IMR-90 (cell line): ENCODE measurements around the gene TSBP1. TPM values are rescaled to one million over a fixed set of nuclear protein-coding genes. Genes with fewer than 3 reads are reported as not detected.
"Not testable (repeated sequence)": the region's sequence is repeated elsewhere in the genome, so short reads cannot be mapped to it uniquely, and the experiment has no call there.

Source experiments
- ATAC-seq: fragments of 200-7000 bp; cut with Tn5 transposase; 2 replicates; pipeline ENCODE4 v1.9.1; 2020; ENCODE audit warnings: low read depth, mild to moderate bottlenecking, moderate library complexity
- BruUV-seq: library from RNA; stranded (reverse); fragments of 400-500 nt; replicated peaks from 2 replicates; lab custom pipeline; 2021; lab: Mats Ljungman, UMichigan
- CTCF ChIA-PET: fragments of 300-600 bp; formaldehyde crosslinking; extraction: SDS; loops from one replicate; lab custom pipeline; 2021; ENCODE audit warnings: antibody characterized with exemption; lab: Yijun Ruan, JAX
- POLR2A ChIA-PET: fragments of 300-600 bp; sonication (Branson Sonifier 250); formaldehyde crosslinking; loops from one replicate; lab custom pipeline; 2022; ENCODE audit warnings: antibody characterized with exemption; ENCODE audit not compliant: unreplicated experiment; lab: Charles Lee
- DNase-seq: peaks from one replicate; pipeline ENCODE4 v3.0.0; 2013
- H2AFZ ChIP-seq: replicated peaks from 2 replicates; pipeline ENCODE3; 2013; ENCODE audit warnings: low read length, mild to moderate bottlenecking; ENCODE audit not compliant: poor library complexity
- H2AK5ac ChIP-seq: 2 replicates; pipeline ENCODE4 v1.6.1; 2013; ENCODE audit warnings: low read depth, low read length, inconsistent platforms
- H2AK9ac ChIP-seq: replicated peaks from 2 replicates; pipeline ENCODE3; 2013; ENCODE audit warnings: mild to moderate bottlenecking, low read depth, low read length, moderate library complexity; ENCODE audit not compliant: poor library complexity
- H2BK120ac ChIP-seq: 2 replicates; pipeline ENCODE4 v1.6.1; 2013; ENCODE audit warnings: low read depth, low read length, inconsistent platforms
- H2BK15ac ChIP-seq: 3 replicates; pipeline ENCODE4 v1.6.1; 2013; ENCODE audit warnings: low read depth, low read length, inconsistent platforms
- H2BK20ac ChIP-seq: 2 replicates; pipeline ENCODE4 v1.6.1; 2013; ENCODE audit warnings: low read depth, mild to moderate bottlenecking, inconsistent platforms, low read length, moderate library complexity
- H2BK5ac ChIP-seq: 2 replicates; pipeline ENCODE4 v1.6.1; 2013; ENCODE audit warnings: mild to moderate bottlenecking, low read depth, low read length, inconsistent platforms; ENCODE audit not compliant: poor library complexity, severe bottlenecking
- H3K14ac ChIP-seq: replicated peaks from 2 replicates; pipeline ENCODE4 v1.6.1; 2013; ENCODE audit warnings: low read depth, low read length, inconsistent platforms
- H3K18ac ChIP-seq: 2 replicates; pipeline ENCODE4 v1.6.1; 2013; ENCODE audit warnings: low read depth, low read length, control low read depth
- H3K23ac ChIP-seq: 2 replicates; pipeline ENCODE4 v1.6.1; 2013; ENCODE audit warnings: low read depth, low read length, inconsistent platforms
- H3K27ac ChIP-seq: 2 replicates; pipeline ENCODE4 v1.5.1; 2013; ENCODE audit warnings: mild to moderate bottlenecking, control low read depth, low read length; ENCODE audit not compliant: insufficient read depth
- H3K27me3 ChIP-seq: 2 replicates; pipeline ENCODE4 v1.6.1; 2013; ENCODE audit warnings: low read length; ENCODE audit not compliant: control insufficient read depth, insufficient read depth
- H3K36me3 ChIP-seq: 2 replicates; pipeline ENCODE4 v1.6.1; 2013; ENCODE audit warnings: low read length, mixed read lengths; ENCODE audit not compliant: control insufficient read depth, insufficient read depth
- H3K4ac ChIP-seq: 2 replicates; pipeline ENCODE4 v1.6.1; 2013; ENCODE audit warnings: low read depth, low read length, inconsistent platforms
- H3K4me1 ChIP-seq: 2 replicates; pipeline ENCODE4 v1.6.1; 2013; ENCODE audit warnings: low read length, mixed read lengths; ENCODE audit not compliant: control insufficient read depth, insufficient read depth
- H3K4me2 ChIP-seq: 2 replicates; pipeline ENCODE4 v1.6.1; 2013; ENCODE audit warnings: low read depth, mild to moderate bottlenecking, control low read depth, low read length, moderate library complexity
- H3K4me3 ChIP-seq: 2 replicates; pipeline ENCODE4 v1.5.1; 2013; ENCODE audit warnings: low read depth, mild to moderate bottlenecking, control low read depth, low read length, moderate library complexity; ENCODE audit not compliant: insufficient read depth
- H3K56ac ChIP-seq: 2 replicates; pipeline ENCODE4 v1.6.1; 2013; ENCODE audit warnings: low read length, inconsistent platforms; ENCODE audit not compliant: insufficient read depth; ENCODE audit errors: extremely low read depth
- H3K79me1 ChIP-seq, 2 experiments: 2 replicates each; pipeline ENCODE4 v1.6.1; 2013; ENCODE audit warnings: low read length in 2 of 2, inconsistent platforms in 1 of 2, low read depth in 1 of 2
- H3K9ac ChIP-seq: 2 replicates; pipeline ENCODE4 v1.6.1; 2013; ENCODE audit warnings: low read depth, low read length, control low read depth
- H3K9me1 ChIP-seq: 2 replicates; pipeline ENCODE4 v1.6.1; 2013; ENCODE audit warnings: low read length, inconsistent platforms; ENCODE audit not compliant: insufficient read depth
- H3K9me3 ChIP-seq: 2 replicates; pipeline ENCODE4 v1.6.1; 2013; ENCODE audit warnings: low read length; ENCODE audit not compliant: control insufficient read depth, insufficient read depth
- H4K20me1 ChIP-seq: 2 replicates; pipeline ENCODE4 v1.6.1; 2013; ENCODE audit warnings: low read length, inconsistent platforms; ENCODE audit not compliant: insufficient read depth
- H4K5ac ChIP-seq: 2 replicates; pipeline ENCODE4 v1.6.1; 2013; ENCODE audit warnings: mild to moderate bottlenecking, low read depth, low read length, control low read depth
- H4K8ac ChIP-seq, 2 experiments: 2 replicates each; pipeline ENCODE4 v1.6.1; 2013; ENCODE audit warnings: low read depth in 2 of 2, low read length in 2 of 2, control low read depth in 1 of 2, inconsistent platforms in 1 of 2
- H4K91ac ChIP-seq: 2 replicates; pipeline ENCODE4 v1.6.1; 2013; ENCODE audit warnings: low read depth, low read length, inconsistent platforms; ENCODE audit not compliant: insufficient read depth
- WGBS, 2 experiments: methylation state at CpG; one replicate each; pipeline versions ENCODE4 v1.1.5 to v1.1.7; 2013; ENCODE audit warnings: missing lambda C conversion rate in 2 of 2; ENCODE audit not compliant: insufficient read length in 1 of 2; ENCODE audit errors: extremely low coverage in 2 of 2; 5-methylcytosine and 5-hydroxymethylcytosine counted together
- dilution Hi-C: fragments of 300-500 bp; cut with HindIII; formaldehyde crosslinking; loops from one replicate; pipeline ENCODE4 v1.14.3; 2018; ENCODE audit warnings: low sequenced_read_pairs; ENCODE audit not compliant: unreplicated experiment
- in situ Hi-C: fragments of 300-500 bp; cut with MboI; formaldehyde crosslinking; loops from 3 replicates; pipeline ENCODE4 v1.14.3; 2019; ENCODE audit warnings: low sequenced_read_pairs, inconsistent platforms, mixed read lengths
- intact Hi-C: fragments of 100-400 bp; cut with micrococcal nuclease; formaldehyde crosslinking; loops from 2 replicates; pipeline ENCODE4 v1.10.0; 2022
- polyA plus RNA-seq, 3 experiments: library from polyadenylated mRNA; depleted of rRNA; stranded (reverse); fragments of >200 nt; gene quantifications; 2 replicates each; pipeline ENCODE4 v1.2.3, GENCODE V29; 2012; ENCODE audit warnings: low replicate concordance in 1 of 3
- total RNA-seq: library from RNA; depleted of rRNA; stranded (reverse); fragments of >200 nt; gene quantifications from 2 replicates; pipeline ENCODE4 v1.2.3, GENCODE V29; 2012

The TSBP1 gene
- total and polyA plus RNA-seq, 2 of the 4 experiments (the other 2 are of a cell fraction), result not detected

GRCh38 chr6:32294980-32295379 lies 76.7 kb downstream of the TSBP1 start:
- H3K56ac ChIP-seq, intact Hi-C loops, POLR2A ChIA-PET, H3K23ac ChIP-seq, H3K14ac ChIP-seq, H2AK9ac ChIP-seq, H4K8ac ChIP-seq, H4K91ac ChIP-seq, H3K9ac ChIP-seq, H3K18ac ChIP-seq, H3K79me1 ChIP-seq, H2BK5ac ChIP-seq, in situ Hi-C loops, H3K4me3 ChIP-seq, H2AFZ ChIP-seq, ATAC-seq, H2BK15ac ChIP-seq, H3K36me3 ChIP-seq, H3K9me3 ChIP-seq, H2BK120ac ChIP-seq, H3K4ac ChIP-seq, H2AK5ac ChIP-seq, H3K9me1 ChIP-seq, H3K27ac ChIP-seq, H3K27me3 ChIP-seq, H3K4me2 ChIP-seq, DNase-seq, BruUV-seq, H4K5ac ChIP-seq, H4K20me1 ChIP-seq, CTCF ChIA-PET, dilution Hi-C loops, H2BK20ac ChIP-seq, H3K4me1 ChIP-seq: not testable (repeated sequence)
- WGBS, 2 experiments, result no CpG with 5 or more reads among the region's 3 CpGs
